Epithelial cell of esophagus (primary cell): ENCODE data around the gene RNF17.
"Not testable (repeated sequence)": the region's sequence is repeated elsewhere in the genome, so short reads cannot be mapped to it uniquely, and the experiment has no call there.

Experiments
- DNase-seq: peaks from one replicate; pipeline ENCODE4 v3.0.0; 2010; ENCODE audit warnings: low read depth
- H3K4me3 ChIP-seq: 2 replicates; pipeline ENCODE4 v1.5.1; 2011; ENCODE audit warnings: mild to moderate bottlenecking, low read length, control low read depth
- TF ChIP-seq, protein P1 (sequence below): IDR thresholded peaks from 2 replicates; pipeline ENCODE4 v1.5.1; 2011; ENCODE audit warnings: low read depth, mild to moderate bottlenecking, low read length, control low read depth, inconsistent platforms; ENCODE audit not compliant: insufficient read depth; ENCODE audit errors: missing control alignments

RNF17 gene

DNA sequence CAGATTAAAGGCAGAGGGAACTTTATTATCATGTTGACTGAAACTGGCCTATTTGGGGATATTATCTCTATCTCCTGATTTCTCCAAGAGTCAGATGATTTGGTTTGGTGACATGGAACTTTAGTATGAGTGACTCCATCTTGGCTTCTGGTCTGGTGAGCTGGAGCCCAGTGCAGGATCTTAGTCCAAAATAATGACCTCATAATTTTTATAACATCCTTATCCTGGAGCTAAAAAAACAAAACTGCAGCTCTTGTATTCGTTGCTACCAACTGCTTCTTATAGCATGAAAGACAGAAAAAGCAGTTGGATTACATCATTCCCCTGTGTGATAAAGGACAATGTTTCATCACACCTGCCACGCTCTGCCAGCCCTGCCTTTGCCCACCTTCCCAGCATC lies 39.3 kb upstream of the RNF17 start:
- DNase-seq: no peak
- TF ChIP-seq, protein P1, sequence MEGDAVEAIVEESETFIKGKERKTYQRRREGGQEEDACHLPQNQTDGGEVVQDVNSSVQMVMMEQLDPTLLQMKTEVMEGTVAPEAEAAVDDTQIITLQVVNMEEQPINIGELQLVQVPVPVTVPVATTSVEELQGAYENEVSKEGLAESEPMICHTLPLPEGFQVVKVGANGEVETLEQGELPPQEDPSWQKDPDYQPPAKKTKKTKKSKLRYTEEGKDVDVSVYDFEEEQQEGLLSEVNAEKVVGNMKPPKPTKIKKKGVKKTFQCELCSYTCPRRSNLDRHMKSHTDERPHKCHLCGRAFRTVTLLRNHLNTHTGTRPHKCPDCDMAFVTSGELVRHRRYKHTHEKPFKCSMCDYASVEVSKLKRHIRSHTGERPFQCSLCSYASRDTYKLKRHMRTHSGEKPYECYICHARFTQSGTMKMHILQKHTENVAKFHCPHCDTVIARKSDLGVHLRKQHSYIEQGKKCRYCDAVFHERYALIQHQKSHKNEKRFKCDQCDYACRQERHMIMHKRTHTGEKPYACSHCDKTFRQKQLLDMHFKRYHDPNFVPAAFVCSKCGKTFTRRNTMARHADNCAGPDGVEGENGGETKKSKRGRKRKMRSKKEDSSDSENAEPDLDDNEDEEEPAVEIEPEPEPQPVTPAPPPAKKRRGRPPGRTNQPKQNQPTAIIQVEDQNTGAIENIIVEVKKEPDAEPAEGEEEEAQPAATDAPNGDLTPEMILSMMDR: no peak
- H3K4me3 ChIP-seq: no peak overlapping the region

DNA sequence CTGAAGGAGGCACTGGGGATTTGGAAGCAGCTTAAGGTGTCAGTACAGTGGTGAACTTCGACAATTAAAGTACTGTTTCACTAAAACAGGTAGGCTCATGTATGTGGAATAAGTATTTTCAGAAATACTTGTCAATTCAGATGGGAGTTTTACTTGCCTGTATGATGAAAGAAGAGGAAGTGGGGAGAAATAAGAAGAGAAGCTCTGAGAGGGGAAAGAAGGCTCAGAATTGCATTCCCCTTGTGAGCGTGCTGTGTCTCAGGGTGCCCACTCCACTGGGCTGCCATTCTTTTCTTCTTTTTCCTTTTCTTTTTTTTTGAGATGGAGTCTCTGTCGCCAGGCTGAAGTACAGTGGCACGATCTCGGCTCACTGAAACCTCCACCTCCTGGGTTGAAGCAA lies 38.6 kb upstream of the RNF17 start:
- no peak for DNase-seq
- no peak overlapping the region for H3K4me3 ChIP-seq
- TF ChIP-seq, protein P1: no peak

DNA sequence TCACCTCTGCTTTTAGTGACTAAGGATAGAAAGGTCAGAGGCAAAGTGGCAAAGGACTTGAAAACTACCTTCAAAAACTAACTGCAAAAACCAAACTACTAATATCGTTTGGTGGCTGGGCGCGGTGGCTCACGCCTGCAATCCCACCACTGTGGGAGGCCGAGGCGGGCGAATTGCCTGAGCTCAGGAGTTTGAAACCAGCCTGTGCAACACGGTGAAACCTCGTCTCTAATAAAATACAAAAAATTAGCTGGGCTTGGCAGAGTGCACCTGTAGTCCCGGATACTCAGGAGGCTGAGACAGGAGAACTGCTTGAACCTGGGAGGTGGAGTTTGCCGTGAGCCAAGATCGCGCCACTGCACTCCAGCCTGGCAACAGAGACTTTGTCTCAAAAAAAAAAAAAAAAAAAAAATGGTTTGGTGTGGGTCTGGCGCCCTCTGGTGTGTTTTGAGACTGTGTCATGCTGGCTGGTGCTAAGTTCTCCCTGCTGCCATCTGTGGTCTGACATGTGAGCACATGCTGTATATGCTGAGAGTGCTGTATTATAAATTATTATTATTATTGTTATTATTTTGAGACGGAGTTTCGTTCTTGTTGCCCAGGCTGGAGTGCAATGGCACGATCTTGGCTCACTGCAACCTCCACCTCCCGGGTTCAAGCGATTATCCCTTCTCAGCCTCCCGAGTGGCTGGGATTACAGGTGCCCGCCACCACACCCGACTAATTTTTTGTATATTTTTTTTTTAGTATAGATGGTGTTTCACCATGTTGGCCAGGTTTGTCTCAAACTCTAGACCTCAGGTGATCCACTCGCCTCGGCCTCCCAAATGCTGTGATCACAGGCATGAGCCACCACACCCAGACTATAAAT lies 36.0 kb upstream of the RNF17 start:
- H3K4me3 ChIP-seq: no peak overlapping the region
- TF ChIP-seq, protein P1: peak; percentile 84
- peak; percentile 91 for DNase-seq

DNA sequence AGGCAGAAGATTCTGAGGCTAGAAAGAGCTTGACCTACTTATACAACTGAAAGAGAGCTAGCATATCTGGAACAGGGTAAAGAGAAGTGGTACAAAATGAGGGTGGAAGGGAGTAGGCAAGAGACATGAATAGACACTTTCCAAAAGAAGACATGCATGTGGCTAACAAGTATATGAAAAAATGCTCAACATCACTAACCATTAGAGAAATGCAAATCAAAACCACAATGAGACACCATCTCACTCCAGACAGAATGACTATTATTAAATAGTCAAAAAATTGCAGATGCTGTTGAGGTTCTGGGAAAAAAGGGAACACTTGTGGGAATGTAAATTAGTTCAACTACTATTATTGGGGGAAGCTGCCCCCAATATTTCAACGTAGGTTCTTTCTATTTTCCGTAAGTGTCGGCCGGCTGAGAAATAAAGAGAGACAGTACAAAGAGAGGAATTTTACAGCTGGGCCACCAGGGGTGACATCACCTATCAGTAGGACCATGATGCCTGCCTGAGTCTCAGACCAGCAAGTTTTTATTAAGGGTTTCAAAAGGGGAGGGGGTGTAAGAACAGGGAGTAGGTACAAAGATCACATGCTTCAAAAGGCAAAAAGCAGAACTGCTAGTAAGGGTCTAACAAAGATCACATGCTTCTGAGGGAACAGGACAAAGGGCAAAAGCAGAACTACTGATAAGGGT lies 32.9 kb upstream of the RNF17 start:
- H3K4me3 ChIP-seq, DNase-seq: not testable (repeated sequence)

DNA sequence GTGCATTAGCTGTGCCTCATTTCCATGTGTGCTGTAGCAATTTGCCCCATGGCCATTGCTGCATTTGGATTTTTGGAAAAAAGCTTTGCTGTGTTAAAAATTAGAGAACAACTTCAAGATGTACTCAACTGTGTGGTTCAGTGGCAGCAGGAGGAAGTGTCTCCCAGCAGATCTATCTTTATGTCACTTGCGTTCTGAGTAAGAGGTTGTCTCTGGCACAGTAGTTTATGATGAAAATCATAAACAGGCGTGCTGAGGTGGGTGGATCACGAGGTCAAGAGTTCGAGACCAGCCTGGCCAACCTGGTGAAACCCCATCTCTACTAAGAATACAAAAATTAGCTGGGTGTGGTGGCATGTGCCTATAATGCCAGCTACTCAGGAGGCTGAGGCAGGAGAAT lies 29.0 kb upstream of the RNF17 start:
- DNase-seq: no peak
- TF ChIP-seq, protein P1: no peak
- no peak overlapping the region for H3K4me3 ChIP-seq

DNA sequence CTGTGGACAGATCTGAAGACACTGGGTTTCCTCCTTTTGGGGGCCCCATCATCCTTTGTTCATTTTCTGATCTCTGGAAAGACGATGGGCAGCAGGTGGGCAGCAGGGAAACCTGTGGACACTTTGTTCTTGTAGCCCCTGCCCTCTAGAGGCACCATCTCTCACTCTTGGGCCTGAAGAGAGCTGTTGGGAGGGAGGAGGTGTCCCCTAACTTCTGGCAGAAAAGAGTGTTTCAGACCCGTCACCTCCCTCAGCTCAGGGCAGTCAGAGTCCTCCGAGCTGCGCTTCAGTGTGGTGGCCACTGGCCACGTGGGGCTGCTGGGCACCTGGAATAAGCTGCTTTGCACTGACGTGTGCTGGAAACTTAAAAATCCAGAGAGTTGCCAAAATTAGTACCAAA lies 26.9 kb upstream of the RNF17 start:
- no peak overlapping the region for H3K4me3 ChIP-seq
- TF ChIP-seq, protein P1: no peak
- DNase-seq: no peak

DNA sequence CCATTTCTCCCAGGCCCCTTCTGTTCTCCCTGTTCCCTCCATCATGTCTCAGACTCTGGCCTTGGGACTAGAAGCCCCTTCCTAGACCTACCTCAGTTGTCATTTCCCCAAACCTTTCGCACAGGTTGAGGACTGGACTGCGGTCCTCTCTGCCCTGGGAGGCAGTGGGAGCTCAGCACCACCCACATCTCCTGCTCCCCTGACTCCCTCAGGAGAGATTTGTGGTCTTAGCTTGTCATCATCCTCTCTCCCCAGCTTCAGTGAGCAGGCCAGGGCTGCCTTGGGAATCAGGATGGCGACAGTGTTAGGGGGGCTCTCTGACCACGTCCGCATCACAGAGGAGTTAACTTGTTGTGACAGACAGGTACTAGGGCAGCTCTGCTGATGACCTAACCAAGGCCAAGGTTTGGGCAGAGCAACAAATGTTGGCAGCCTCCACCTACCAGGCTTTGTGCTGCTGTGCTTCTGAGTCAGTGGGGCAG lies 25.6 kb upstream of the RNF17 start:
- no peak for DNase-seq
- TF ChIP-seq, protein P1: no peak

More for the DNA sequence above, 25.6 kb upstream of the RNF17 start:
- no peak overlapping the region for H3K4me3 ChIP-seq
